ENCODE results near the gene KCNMB2.
"Not testable (repeated sequence)": the region's sequence is repeated elsewhere in the genome, so short reads cannot be mapped to it uniquely, and the experiment has no call there.

DNA sequence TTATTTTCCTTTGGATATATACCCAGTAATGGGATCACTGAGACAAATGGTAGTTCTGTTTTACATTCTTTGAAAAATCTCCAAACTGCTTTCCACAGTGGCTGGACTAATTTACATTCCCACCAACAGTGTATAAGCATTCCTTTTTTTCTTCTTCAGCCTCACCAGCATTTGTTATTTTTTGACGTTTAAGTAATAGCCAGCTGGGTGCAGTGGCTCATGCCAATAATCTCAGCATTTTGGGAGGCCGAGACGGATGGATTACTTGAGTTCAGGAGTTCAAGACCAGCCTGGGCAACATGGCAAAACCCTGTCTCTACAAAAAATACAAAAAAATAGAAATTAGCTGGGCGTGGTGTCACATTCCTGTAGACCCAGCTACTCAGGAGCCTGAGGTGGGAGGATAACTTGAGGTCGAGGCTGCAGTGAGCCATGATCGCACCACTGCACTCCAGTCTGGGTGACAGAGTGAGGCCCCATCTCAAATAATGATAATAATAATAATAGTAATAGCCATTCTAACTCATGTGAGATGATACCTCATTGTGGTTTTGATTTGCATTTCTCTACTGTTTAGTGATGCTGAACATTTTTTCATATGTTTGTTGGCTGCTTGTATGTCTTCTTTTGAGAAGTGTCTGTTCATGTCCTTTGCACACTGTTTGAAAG lies 21.0 kb upstream of the KCNMB2 start:
- TF ChIP-seq CTCF (IDR thresholded peaks at IDR 0.05); ZFX (IDR thresholded peaks at IDR 0.05; ENCODE audit: borderline replicate concordance): not testable (repeated sequence)

All from 22Rv1 (cell line).